ENCODE results near the gene SFI1. TPM values are rescaled to one million over a fixed set of nuclear protein-coding genes. Genes with fewer than 3 reads are reported as not detected.
"Not testable (repeated sequence)": the region's sequence is repeated elsewhere in the genome, so short reads cannot be mapped to it uniquely, and the experiment has no call there.

Gene SFI1
- total RNA-seq, 1 donor from 2014 or later = 38.0 TPM

DNA sequence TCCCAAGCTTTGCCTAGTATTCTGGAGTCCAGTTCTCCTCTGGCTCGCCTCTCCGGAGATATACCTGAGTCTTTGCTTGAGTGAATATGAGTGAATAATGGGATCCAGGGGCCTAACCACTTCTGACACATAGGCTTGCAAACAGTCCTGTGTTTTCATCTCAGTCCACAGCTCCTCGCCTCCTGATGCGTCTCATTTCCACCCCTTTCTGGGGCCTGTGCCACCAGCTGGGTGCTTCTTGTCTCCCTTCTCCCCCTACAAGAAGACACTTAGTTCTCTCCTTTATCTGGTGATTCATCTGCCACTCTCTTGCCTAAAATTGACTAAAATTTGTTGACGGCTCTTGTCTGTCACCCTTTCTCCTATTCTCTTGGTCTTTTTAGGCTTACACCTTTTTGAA lies 44.6 kb downstream of the SFI1 start:
- TF ChIP-seq, protein P1, sequence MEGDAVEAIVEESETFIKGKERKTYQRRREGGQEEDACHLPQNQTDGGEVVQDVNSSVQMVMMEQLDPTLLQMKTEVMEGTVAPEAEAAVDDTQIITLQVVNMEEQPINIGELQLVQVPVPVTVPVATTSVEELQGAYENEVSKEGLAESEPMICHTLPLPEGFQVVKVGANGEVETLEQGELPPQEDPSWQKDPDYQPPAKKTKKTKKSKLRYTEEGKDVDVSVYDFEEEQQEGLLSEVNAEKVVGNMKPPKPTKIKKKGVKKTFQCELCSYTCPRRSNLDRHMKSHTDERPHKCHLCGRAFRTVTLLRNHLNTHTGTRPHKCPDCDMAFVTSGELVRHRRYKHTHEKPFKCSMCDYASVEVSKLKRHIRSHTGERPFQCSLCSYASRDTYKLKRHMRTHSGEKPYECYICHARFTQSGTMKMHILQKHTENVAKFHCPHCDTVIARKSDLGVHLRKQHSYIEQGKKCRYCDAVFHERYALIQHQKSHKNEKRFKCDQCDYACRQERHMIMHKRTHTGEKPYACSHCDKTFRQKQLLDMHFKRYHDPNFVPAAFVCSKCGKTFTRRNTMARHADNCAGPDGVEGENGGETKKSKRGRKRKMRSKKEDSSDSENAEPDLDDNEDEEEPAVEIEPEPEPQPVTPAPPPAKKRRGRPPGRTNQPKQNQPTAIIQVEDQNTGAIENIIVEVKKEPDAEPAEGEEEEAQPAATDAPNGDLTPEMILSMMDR (IDR thresholded peaks at IDR 0.05) = no peak
- H3K4me1 ChIP-seq = no peaks in the 10 kb centered on the region
- no peak overlapping the region for H3K4me3 ChIP-seq
- DNase-seq = no peak
- H3K27me3 ChIP-seq = no peaks in the 10 kb centered on the region
- ATAC-seq = no peak
- H3K9me3 ChIP-seq = no peaks in the 10 kb centered on the region
- intact Hi-C loops (cut with DNase I) = no loop called here
- H3K27ac ChIP-seq = no peak overlapping the region
- H3K36me3 ChIP-seq = no peaks in the 10 kb centered on the region

GRCh38 chr22:31544481-31545480 lies 48.4 kb downstream of the SFI1 start:
- H3K27me3 ChIP-seq = no peaks in the 10 kb centered on the region
- DNase-seq = no peak
- no peak for ATAC-seq
- H3K9me3 ChIP-seq = no peaks in the 10 kb centered on the region
- H3K4me3 ChIP-seq = no peak overlapping the region
- TF ChIP-seq, protein P1 (IDR thresholded peaks at IDR 0.05) = no peak
- peaks cover 10% of the 10 kb centered on the region for H3K36me3 ChIP-seq
- intact Hi-C loops (cut with DNase I) = no loop called here
- H3K4me1 ChIP-seq = no peaks in the 10 kb centered on the region
- H3K27ac ChIP-seq = no peak overlapping the region

GRCh38 chr22:31550871-31551370 lies 54.6 kb downstream of the SFI1 start:
- H3K27me3 ChIP-seq = no peaks in the 10 kb centered on the region
- intact Hi-C loops (cut with DNase I) = loop anchor here (10.0 kb wide), 1 partner anchor 84 kb away; no protein-coding TSS in a partner anchor
- ATAC-seq (no peak), DNase-seq (no peak)
- no peaks in the 10 kb centered on the region for H3K4me1 ChIP-seq
- no peak overlapping the region for H3K27ac ChIP-seq
- no peak overlapping the region for H3K4me3 ChIP-seq
- peaks cover 34% of the 10 kb centered on the region for H3K36me3 ChIP-seq
- TF ChIP-seq, protein P1 (IDR thresholded peaks at IDR 0.05) = no peak
- no peaks in the 10 kb centered on the region for H3K9me3 ChIP-seq

- peaks cover 25% of the 10 kb centered on the region for H3K36me3 ChIP-seq
- H3K4me3 ChIP-seq = no peak overlapping the region
- H3K27ac ChIP-seq = no peak overlapping the region
- ATAC-seq = peak; percentile 51
- H3K4me1 ChIP-seq = no peaks in the 10 kb centered on the region
- intact Hi-C loops (cut with DNase I) = loop anchor here (10.0 kb wide), 1 partner anchor 78 kb away; no protein-coding TSS in a partner anchor
- TF ChIP-seq, protein P1 (IDR thresholded peaks at IDR 0.05) = peak; percentile 62
- no peaks in the 10 kb centered on the region for H3K27me3 ChIP-seq
- no peaks in the 10 kb centered on the region for H3K9me3 ChIP-seq
- no peak for DNase-seq
Observed at GRCh38 chr22:31556627-31557203, 60.4 kb downstream of the SFI1 start.

DNA sequence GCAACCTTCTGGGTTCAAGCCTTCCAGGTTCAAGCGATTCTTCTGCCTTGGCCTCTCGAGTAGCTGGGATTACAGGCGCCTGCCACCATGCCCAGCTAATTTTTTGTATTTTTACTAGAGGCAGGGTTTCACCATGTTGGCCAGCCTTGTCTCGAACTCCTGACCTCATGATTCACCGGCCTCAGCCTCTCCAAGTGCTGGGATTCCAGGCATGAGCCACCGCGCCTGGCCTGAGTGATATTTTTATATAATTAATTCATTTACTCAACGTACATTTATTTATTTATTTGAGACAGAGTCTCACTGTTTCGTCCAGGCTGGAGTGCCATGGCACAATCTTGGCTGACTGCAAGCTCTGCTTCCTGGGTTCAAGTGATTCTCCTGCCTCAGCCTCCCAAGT lies 62.2 kb downstream of the SFI1 start:
- H3K9me3 ChIP-seq, H3K4me1 ChIP-seq, H3K27me3 ChIP-seq, H3K27ac ChIP-seq, H3K4me3 ChIP-seq, DNase-seq, ATAC-seq: not testable (repeated sequence)
- intact Hi-C loops (cut with DNase I) = loop anchor here (10.0 kb wide), 1 partner anchor 76 kb away; no protein-coding TSS in a partner anchor
- peaks cover 20% of the 10 kb centered on the region for H3K36me3 ChIP-seq

Data from upper lobe of right lung (tissue), 1 donor.